Measurements from ENCODE around the gene RSF1. TPM values are rescaled to one million over a fixed set of nuclear protein-coding genes. Genes with fewer than 3 reads are reported as not detected.

Gene RSF1
- total RNA-seq, 1 experiment from 2014 or later = 62.0 TPM

DNA sequence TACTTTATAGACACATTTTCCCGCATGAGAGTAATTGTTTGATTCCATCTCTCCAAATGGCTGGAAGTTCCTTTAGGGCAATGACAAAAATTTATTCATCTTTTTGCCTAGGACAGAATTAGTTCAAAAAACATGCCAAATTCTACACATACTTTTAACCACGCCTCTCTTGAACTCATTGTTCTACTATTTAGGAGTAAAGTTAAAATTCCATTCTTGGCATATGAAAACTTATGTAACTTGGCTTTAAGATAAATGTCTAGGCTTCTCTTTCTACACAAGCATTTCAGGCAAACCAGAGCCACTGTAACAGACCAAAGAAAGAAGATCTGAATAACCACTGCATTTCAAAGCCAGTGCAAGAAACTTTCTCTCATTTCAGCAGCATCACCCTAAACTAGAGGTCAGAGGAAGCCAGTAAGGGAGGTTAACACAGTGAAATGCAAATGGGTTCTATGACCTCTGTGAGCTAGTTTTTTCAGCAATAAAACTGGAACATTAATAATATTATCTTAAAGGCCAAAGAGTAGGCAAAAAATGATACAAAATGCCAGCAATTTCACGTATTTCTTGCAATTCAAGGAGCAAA is 73.0 kb downstream of the RSF1 start:
- BruUV-seq (replicated peaks) = no TSS peak
- Mint-ChIP-seq H3K4me1 (ENCODE audit: insufficient read depth, unreplicated experiment) (peaks cover 9% of the 10 kb centered on the region), H3K36me3 (ENCODE audit: insufficient read depth, unreplicated experiment) (peaks cover 13% of the 10 kb centered on the region), H3K4me3 (ENCODE audit: unreplicated experiment) (no peak overlapping the region), H3K9me3 (ENCODE audit: unreplicated experiment) (no peaks in the 10 kb centered on the region), H3K27me3 (ENCODE audit: insufficient read depth, unreplicated experiment) (no peaks in the 10 kb centered on the region), H3K27ac (ENCODE audit: low read depth, unreplicated experiment) (no peak overlapping the region)
- ChIA-PET POLR2A (interaction anchor here (1.0 kb wide), 1 partner anchor 14 kb away, joined by 3 read pairs; no protein-coding TSS in a partner anchor), CTCF (no interaction called here)
- no peak for DNase-seq (ENCODE audit: unreplicated experiment)
- no peak for TF ChIP-seq CTCF (IDR thresholded peaks at IDR 0.05; ENCODE audit: unreplicated experiment)
- intact Hi-C loops (cut with micrococcal nuclease) = no loop called here

DNA sequence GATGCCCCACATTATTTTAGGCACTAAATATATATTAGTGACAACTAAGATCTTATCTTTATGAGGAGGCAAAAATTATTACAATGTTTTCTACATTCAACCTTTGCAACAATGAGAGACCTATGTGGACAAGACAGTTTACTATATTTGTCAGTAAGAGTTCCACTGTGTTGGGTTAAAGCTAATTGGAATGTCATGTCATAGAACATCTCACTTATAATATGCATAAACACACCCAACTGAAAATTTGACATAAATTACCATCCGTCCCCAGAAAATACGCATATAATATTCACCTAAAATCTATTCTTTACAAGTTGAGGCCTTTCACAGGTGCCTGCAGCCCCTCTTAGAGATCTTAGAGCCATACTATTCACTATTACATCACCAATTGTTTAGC is 84.0 kb downstream of the RSF1 start:
- ChIA-PET POLR2A (no interaction called here), CTCF (interaction anchor here (0.6 kb wide), 2 partner anchors 249 to 767 kb away, joined by 3 read pairs; no protein-coding TSS in a partner anchor)
- intact Hi-C loops (cut with micrococcal nuclease) = no loop called here
- Mint-ChIP-seq H3K4me3 (ENCODE audit: unreplicated experiment) (no peak overlapping the region), H3K4me1 (ENCODE audit: insufficient read depth, unreplicated experiment) (no peaks in the 10 kb centered on the region), H3K27me3 (ENCODE audit: insufficient read depth, unreplicated experiment) (no peaks in the 10 kb centered on the region), H3K36me3 (ENCODE audit: insufficient read depth, unreplicated experiment) (peaks cover 58% of the 10 kb centered on the region), H3K9me3 (ENCODE audit: unreplicated experiment) (no peaks in the 10 kb centered on the region), H3K27ac (ENCODE audit: low read depth, unreplicated experiment) (no peak overlapping the region)
- no peak for DNase-seq (ENCODE audit: unreplicated experiment)
- TF ChIP-seq CTCF (IDR thresholded peaks at IDR 0.05; ENCODE audit: unreplicated experiment) = no peak
- BruUV-seq (replicated peaks) = no TSS peak

DNA sequence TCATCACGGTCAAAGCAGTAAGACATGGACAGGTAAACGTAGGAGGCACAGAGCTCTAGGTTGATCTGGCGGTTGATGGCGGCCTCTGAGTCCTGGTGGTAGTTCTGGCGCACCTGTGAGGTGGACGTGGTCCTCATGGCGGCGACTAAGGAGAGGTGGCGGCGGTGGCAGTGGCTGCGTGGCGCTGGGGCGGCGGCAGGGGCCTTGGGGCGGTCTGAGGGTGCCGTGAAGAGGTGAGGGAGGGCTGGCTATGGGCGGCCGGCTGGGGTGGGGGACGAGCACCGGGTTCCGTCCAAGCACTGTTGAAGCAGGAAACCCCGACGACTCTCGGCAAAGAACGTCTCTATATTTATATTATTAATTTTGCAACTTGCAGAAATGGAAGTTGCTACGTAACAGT is 85.6 kb downstream of the RSF1 start:
- TF ChIP-seq CTCF (IDR thresholded peaks at IDR 0.05; ENCODE audit: unreplicated experiment) = no peak
- H3K36me3 Mint-ChIP-seq (ENCODE audit: insufficient read depth, unreplicated experiment) = peaks cover 65% of the 10 kb centered on the region
- intact Hi-C loops (cut with micrococcal nuclease) = no loop called here
- no peaks in the 10 kb centered on the region for H3K27me3 Mint-ChIP-seq (ENCODE audit: insufficient read depth, unreplicated experiment)
- ChIA-PET CTCF (no interaction called here), POLR2A (interaction anchor here (0.6 kb wide), 1 partner anchor 36 kb away, joined by 3 read pairs; no protein-coding TSS in a partner anchor)
- no peak for DNase-seq (ENCODE audit: unreplicated experiment)
- no TSS peak for BruUV-seq (replicated peaks)
- no peak overlapping the region for H3K4me3 Mint-ChIP-seq (ENCODE audit: unreplicated experiment)
- H3K4me1 Mint-ChIP-seq (ENCODE audit: insufficient read depth, unreplicated experiment) = no peaks in the 10 kb centered on the region
- H3K9me3 Mint-ChIP-seq (ENCODE audit: unreplicated experiment) = peaks cover 8% of the 10 kb centered on the region
- H3K27ac Mint-ChIP-seq (ENCODE audit: low read depth, unreplicated experiment) = no peak overlapping the region

GRCh38 chr11:77732143-77732542 is 88.4 kb downstream of the RSF1 start:
- H3K36me3 Mint-ChIP-seq (ENCODE audit: insufficient read depth, unreplicated experiment) = peaks cover 49% of the 10 kb centered on the region
- no TSS peak for BruUV-seq (replicated peaks)
- H3K4me3 Mint-ChIP-seq (ENCODE audit: unreplicated experiment) = no peak overlapping the region
- ChIA-PET POLR2A (no interaction called here), CTCF (no interaction called here)
- TF ChIP-seq CTCF (IDR thresholded peaks at IDR 0.05; ENCODE audit: unreplicated experiment) = no peak
- H3K27me3 Mint-ChIP-seq (ENCODE audit: insufficient read depth, unreplicated experiment) = no peaks in the 10 kb centered on the region
- H3K9me3 Mint-ChIP-seq (ENCODE audit: unreplicated experiment) = peaks cover 8% of the 10 kb centered on the region
- H3K4me1 Mint-ChIP-seq (ENCODE audit: insufficient read depth, unreplicated experiment) = no peaks in the 10 kb centered on the region
- DNase-seq (ENCODE audit: unreplicated experiment) = no peak
- intact Hi-C loops (cut with micrococcal nuclease) = no loop called here
- H3K27ac Mint-ChIP-seq (ENCODE audit: low read depth, unreplicated experiment) = no peak overlapping the region
